Neural cell (in vitro differentiated cells): ENCODE results near the gene PREB.

Source experiments
- EZH2 ChIP-seq: fragments of 200-600, 300-800 bp; shearing (Covaris generic), sonication (generic); IDR thresholded peaks from 2 replicates; pipeline ENCODE4 v1.6.1; 2014; ENCODE audit warnings: antibody characterized with exemption, low read length, borderline replicate concordance, mild to moderate bottlenecking; ENCODE audit not compliant: insufficient read depth, poor library complexity, severe bottlenecking
- TAF1 ChIP-seq: IDR thresholded peaks from 2 replicates; pipeline ENCODE4 v1.6.1; 2012; ENCODE audit warnings: low read depth
- TF ChIP-seq, protein P1 (sequence below): IDR thresholded peaks from 2 replicates; pipeline ENCODE4 v1.6.1; 2012; ENCODE audit warnings: borderline replicate concordance

DNA sequence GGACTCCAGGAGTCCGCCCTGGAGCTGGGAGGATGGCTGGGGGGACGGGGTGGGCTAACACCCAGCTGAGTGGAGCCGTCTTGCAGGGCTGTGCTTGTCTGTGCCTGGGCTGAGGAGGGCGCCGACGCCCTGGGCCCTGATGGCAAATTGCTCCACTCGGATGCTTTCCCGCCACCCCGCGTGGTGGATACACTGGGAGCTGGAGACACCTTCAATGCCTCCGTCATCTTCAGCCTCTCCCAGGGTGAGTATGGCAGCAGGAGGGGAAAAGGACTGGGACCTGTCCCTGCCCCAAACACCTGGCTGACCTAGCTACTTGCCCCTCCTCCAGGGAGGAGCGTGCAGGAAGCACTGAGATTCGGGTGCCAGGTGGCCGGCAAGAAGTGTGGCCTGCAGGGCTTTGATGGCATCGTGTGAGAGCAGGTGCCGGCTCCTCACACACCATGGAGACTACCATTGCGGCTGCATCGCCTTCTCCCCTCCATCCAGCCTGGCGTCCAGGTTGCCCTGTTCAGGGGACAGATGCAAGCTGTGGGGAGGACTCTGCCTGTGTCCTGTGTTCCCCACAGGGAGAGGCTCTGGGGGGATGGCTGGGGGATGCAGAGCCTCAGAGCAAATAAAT, 35.0 kb downstream of the PREB start:
- no peak for TF ChIP-seq EZH2
- no peak for TF ChIP-seq TAF1
- TF ChIP-seq, protein P1, sequence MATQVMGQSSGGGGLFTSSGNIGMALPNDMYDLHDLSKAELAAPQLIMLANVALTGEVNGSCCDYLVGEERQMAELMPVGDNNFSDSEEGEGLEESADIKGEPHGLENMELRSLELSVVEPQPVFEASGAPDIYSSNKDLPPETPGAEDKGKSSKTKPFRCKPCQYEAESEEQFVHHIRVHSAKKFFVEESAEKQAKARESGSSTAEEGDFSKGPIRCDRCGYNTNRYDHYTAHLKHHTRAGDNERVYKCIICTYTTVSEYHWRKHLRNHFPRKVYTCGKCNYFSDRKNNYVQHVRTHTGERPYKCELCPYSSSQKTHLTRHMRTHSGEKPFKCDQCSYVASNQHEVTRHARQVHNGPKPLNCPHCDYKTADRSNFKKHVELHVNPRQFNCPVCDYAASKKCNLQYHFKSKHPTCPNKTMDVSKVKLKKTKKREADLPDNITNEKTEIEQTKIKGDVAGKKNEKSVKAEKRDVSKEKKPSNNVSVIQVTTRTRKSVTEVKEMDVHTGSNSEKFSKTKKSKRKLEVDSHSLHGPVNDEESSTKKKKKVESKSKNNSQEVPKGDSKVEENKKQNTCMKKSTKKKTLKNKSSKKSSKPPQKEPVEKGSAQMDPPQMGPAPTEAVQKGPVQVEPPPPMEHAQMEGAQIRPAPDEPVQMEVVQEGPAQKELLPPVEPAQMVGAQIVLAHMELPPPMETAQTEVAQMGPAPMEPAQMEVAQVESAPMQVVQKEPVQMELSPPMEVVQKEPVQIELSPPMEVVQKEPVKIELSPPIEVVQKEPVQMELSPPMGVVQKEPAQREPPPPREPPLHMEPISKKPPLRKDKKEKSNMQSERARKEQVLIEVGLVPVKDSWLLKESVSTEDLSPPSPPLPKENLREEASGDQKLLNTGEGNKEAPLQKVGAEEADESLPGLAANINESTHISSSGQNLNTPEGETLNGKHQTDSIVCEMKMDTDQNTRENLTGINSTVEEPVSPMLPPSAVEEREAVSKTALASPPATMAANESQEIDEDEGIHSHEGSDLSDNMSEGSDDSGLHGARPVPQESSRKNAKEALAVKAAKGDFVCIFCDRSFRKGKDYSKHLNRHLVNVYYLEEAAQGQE, result no peak
